KBM-7 (cell line): Measurements from ENCODE around the gene ZDHHC14.
A peak's percentile ranks its signal among the peaks of the same experiment; 100 is the strongest.

Experiments used
- DNase-seq: peaks from one replicate; pipeline ENCODE4 v3.0.0-alpha.2; 2015
- in situ Hi-C: fragments of 300-500 bp; cut with MboI; formaldehyde crosslinking; loops from 2 replicates; pipeline ENCODE4 v1.14.3; 2020; ENCODE audit warnings: low sequenced_read_pairs, low pct_unique_long_range_greater_than_20kb, mixed read lengths

Gene ZDHHC14

DNA sequence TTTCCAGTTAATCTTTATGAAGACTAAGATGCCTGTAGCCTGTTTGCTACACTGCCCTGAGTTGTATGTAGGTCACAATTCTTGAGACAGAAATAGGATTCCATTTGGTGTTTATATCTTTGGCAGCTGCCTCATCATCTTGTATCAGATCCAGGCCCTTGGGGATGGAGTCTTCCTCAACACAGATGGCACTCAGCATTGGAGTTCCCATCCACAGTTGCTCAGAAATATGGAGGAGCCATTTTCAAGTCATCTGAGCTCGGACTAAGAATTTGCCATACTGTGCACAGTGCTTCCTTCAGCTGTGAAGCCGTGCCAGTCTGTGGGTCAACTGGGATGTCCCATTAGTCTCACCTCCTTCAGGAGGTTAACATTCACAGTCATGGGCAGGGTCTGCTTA is 156.6 kb downstream of the ZDHHC14 start:
- in situ Hi-C loops, result no loop called here
- DNase-seq, result no peak

DNA sequence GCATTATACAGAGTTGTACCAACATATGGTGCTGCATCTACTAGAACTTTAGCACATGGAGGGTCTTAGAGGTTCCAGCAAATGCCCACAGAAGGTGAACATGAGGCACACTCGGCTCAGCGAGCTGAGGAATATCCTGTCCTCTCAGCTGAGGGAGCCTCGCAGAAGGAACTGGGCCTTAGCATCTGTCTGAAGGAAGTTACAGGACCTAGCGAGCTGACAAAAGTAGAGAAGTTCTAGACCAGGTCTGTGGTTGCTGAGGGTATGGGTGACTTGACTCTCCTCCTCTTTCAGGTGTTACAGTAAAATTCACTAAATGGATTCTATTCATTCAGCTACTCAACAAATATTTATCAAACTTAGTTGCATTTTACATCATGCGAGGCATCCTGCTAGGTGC is 157.2 kb downstream of the ZDHHC14 start:
- in situ Hi-C loops, result no loop called here
- no peak for DNase-seq

DNA sequence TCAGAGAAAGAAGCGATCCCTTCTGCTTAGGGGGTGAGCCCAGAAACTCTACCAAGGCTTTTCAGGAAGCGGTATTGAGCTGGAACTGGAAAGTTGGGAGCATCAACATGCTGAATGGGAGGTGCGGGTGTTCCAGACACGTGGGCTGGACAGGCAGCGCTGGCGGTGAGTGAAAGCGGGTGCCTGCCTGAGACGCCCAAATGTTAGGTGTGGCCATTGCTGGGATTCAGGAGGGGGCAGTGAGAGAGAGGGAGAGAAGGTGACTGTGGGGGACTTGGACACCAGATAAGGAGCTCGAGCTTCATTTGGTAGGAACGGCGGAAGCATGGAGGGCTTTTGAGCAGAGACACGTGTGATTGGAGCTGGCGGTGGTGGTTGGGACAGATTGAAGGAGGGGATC is 157.7 kb downstream of the ZDHHC14 start:
- in situ Hi-C loops, result no loop called here
- DNase-seq, result no peak

DNA sequence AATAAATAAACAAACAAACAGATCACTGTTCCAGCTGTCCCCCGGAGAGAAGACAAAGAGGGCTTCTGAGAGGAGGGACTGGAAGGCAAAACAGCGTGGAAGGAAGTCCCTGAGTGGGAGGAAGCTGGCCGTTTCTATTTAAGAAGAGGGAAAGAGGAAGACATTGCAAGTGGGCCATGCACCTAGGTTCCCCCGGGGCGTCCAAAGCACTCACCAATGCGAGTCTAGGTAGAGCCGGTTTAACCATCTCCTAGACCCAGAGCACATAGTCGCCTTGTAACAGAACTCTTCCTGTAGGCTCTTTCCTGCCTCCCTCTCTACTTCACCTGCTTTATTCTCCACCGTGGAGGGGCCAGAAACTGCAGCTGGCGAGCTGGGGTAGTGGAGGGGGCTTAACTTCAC is 158.4 kb downstream of the ZDHHC14 start:
- in situ Hi-C loops, result no loop called here
- DNase-seq, result no peak

DNA sequence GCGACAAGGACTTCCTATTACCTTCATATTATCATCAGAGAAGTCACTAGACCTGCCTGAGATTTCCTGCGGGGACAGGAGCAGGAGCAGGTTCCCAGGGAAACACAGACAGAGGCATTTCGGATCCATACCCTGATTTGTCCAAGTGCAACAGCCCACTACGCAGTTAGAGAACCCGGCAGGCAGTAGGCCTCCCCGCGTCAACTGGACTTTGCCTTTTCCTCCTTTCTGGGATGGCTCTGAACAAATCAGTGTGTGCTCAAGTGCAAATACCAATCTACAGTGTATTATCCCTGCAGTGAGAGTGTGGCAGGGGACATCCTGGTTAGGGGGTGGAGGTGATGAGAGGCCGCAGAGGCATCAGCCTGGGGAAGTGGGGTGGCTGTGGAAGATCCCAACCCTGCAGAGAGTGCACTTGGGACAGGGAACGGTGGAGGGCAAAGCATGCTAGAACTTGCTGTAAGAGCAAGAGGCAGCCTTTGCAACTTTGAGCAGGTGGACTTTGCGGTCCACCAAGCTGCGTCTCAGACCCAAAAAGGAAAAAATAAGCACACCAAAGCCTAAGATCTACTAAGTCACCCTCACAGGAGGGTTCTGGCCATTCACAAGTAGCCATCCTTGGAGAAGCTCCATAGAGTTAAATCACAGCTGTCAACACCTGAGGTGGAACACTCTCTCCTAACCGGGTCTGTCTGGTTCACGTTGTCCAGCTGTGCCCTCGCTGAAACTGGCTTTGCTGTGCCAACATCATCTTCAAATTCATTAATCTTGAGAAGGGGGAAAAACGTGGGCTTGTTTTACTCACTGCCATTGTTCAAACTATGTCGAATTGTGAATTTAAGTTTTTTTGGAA is 159.1 kb downstream of the ZDHHC14 start:
- DNase-seq, result no peak
- in situ Hi-C loops, result no loop called here

DNA sequence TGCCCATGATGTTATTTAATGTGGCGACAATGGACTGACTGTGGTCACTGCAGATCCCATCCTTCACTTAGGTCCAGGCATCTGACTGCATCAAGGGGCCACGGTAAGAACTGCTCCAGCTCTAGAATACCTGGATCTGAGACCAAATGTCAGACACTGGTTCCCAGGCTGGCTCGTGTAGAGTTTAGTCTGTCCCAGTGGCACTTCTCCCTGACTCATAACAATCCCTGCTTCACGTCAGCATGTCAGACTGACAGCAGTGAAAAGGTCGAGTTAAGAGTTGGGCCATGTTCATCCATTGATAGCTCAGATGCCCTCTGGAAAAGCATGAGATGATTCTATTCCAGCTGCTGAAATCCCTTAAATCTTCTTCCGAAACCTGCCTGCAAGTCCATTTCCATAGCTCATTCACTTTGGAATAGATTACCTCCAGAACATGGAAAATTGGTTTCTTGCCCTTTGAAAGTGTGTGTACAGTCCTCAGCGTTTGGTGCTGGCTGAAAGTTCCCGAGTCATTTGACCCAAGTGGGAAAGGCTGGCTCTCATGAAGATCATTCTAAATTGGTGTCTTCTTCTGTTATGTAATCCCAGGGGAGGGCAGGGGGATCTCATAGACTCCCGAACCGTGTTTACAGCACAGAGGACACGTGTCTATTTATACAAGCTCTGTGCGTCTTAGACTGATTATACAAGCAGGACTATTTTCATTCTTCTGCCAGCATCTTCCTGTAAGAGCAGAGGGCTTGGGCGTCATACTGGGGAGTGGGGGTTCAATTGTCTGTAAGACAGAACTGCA is 160.8 kb downstream of the ZDHHC14 start:
- no peak for DNase-seq
- in situ Hi-C loops, result no loop called here

DNA sequence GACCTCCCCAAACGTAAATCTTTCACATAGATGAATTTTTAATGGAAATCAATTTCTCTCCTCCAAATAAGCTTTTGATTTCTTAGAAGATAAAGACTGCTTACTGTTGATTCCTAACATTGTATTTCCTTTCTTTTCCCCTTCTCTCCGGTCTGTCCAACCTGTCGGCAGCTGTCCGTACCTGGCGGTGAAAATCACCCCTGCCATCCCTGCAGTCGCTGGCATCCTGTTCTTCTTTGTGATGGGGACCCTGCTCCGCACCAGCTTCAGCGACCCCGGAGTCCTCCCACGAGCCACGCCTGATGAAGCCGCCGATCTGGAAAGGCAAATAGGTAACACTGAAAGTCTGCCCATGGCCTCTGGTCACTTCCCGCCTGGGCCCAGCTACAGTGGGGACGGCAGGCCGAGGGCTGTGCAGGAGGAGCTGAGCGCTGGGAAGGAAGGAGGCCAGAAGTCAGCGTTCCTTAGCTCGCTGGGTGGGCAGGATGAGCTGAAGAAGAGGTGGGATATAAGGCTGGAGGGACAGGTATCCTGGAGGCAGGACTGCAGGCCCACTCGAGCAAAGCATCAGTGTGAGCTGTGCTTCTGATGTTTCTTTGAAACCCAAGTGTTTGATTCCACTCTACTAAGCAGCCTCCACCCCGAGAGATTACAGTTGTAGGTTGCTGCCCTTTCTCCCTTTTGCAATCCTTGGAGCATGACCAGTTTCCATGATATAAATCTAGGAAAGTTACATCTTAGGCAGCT is 161.6 kb downstream of the ZDHHC14 start:
- no peak for DNase-seq
- in situ Hi-C loops, result no loop called here

DNA sequence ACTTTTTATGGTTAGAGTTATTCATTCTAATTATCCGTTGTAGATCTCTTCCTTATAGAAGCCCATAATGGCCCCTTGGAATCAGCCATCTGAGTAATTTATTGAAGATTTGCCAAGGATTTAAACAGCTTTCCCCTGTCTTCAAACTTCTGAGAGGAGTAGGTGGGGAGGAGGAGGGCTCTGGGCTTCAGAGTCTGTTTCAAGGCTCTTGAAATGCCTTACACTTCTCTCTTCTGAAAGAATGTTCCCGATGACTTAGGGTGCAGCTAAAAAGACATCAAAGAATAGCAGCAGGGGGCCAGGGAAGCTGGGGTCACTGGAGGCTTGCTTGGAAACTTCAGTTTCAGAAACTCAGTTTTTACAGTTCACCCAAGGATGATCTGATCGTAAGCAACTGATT is 165.3 kb downstream of the ZDHHC14 start:
- in situ Hi-C loops, result no loop called here
- DNase-seq, result no peak

DNA sequence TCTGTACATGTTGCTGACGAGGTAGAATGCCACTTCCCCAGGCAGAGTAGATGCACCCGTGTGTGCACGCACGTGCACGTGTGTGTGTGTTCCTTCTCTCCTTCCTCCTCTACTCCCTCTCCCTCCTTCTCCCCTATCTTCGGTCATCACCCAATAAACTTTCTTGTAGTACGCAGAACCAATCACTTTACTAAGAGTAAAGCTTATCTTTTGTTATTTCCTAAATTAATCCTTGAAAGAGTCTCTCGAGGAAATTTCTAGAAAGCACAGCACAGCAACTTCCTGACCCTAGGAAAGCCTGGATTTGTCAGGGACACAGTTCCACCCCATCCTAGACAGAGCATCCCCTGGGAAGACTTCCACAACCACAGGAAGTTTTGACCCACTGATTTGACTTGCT is 166.1 kb downstream of the ZDHHC14 start:
- DNase-seq, result no peak
- in situ Hi-C loops, result no loop called here

DNA sequence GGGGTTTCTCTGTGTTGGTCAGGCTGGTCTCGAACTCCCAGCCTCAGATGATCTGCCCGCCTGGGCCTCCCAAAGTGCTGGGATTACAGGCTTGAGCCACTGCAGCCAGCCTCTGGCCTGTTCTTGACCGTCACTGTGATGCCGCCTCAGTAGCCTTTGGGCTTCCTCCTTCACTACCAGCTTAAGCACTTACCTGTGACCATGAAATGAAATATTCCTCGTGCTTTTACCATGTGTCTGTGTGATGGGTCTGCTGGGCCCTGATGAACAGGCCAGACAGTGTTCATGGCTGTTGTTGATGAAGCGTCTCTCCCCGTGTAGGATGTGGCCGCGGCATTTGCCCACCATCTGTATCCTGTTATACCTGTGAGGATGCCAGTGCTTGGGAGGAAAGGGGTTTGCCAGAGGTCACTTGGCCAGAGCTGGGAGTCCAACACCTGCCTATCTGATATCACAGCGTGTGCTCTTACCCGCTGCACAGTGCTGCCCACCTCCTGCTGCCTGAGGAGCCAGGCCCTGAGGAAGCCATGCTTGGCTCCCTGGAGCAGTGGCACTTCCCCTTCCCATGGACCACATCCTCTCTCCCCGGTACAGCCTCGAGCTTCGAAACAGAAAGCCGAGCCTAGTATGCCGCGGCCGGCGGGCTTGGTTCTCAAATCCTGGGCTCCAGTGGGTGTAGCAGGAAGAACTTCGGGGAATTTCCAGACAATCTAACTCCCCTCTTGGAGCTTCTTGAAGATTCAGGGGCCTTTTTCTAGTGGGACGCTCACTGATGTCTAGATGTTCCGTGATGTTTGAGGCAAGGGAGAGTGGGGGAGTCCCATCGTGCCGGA is 167.9 kb downstream of the ZDHHC14 start:
- in situ Hi-C loops, result no loop called here
- DNase-seq, result peak; percentile 54

DNA sequence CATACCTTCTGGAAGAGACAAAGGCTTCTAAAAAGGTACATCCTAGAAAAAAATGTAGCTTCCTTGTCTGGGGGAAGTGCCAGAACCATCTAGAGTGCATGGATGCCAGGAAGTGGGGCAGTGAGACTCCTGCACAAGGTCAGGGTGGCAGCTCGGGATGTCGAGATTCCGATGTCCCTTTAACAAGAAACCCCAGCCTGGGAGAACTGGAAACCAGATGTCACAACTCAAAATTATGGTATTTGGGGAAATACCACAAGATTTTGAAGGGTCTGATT is 168.4 kb downstream of the ZDHHC14 start:
- no peak for DNase-seq
- in situ Hi-C loops, result no loop called here

DNA sequence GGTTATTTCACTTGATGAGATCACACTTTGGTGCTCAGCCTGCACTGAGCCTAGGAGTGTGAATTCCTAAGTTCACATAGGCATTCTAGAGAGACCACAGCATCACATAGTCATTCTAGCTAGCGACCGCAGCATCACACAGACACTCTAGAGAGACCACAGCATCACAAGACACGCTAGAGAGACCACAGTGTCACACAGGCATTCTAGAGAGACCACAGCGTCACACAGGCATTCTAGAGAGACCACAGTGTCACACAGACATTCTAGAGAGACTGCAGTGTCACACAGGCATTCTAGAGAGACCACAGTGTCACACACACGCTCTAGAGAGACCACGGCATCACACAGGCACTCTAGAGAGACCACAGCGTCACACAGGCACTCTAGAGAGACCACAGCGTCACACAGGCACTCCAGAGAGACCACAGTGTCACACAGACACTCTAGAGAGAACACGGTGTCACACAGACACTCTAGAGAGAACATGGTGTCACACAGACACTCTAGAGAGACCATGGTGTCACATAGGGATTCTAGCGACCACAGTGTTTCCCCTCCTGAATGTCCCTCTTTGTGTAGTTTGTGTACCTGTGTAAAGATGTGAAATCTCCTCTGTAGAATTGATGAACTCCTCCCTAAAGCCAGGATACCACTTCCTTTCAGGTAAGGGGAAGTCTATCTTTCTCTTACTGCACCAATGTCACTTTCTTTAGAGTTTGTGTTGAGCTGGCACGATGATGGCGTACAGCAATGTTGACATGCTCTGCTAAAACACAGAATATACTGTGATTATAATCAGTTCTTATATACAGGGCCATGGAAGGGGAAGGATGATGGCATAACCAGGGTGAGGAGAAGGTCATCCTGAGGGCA is 169.4 kb downstream of the ZDHHC14 start:
- no peak for DNase-seq
- in situ Hi-C loops, result no loop called here

DNA sequence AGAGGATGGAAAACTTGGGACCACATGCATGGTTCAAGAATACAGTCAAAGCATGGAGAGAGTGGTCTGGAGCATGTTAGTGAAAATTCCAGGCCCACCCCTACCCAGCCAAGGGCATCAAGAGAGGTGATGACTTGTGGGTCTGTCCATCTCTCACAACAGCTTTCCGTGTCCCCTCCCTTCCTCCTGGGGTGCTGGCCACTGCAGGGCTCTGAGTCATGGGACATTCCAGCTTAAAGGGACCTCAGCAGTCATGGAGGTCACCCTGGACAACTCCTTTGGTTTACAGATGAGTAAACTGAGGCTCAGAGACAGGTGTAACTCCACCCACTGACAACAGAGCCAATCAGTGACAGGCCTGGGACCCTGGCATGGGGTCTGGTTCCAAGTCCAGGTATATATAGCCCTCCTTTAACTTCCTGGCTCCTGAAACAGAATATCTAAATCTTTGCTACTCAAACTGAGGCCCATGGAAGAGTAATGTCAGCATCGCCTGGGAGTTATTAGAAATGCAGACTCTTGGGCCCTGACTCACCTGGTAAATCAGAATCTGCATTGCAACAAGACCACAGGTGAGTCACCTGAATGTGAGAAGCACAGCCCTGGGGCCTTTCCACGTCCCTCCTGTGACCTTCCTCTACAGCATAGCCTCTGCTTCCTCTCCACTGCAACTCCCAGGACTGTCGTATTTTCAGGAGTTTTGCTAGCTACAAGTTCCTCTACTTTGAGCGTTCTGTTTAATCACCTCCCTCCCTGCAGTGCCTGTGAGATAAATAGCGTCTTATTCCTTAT is 170.2 kb downstream of the ZDHHC14 start:
- DNase-seq, result no peak
- in situ Hi-C loops, result no loop called here

DNA sequence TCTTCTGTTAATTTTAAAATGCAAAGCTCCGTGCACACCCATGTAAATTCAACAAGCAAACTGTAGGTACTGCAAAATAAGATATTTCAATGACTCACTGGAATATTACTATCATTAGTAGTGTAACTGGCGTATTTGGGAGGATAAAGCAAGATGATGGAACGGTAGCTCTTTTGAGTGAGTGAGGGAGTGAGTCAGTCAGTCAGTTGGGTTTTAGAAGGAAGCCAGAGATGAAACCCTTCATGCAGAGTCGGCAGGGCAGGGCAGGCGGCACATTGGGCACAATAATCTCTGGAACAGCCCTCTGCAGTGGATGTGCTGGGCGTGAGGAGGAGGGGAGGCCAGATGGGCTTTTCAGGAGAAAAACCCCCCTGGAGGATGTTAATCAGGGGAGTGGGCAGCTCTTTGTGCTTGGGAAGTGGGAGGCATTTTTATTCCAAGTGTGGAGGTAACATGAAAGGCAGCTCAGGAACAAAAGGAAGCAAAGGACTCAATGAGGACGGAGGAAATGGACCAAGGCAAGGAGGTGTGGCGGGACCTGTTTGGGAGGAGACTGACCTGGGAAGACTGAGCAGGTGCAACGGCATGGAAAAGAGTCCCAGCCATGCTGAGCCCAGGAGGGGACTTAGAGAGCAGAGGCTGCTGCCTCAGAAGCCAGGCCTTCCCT is 171.2 kb downstream of the ZDHHC14 start:
- DNase-seq, result no peak
- in situ Hi-C loops, result no loop called here

DNA sequence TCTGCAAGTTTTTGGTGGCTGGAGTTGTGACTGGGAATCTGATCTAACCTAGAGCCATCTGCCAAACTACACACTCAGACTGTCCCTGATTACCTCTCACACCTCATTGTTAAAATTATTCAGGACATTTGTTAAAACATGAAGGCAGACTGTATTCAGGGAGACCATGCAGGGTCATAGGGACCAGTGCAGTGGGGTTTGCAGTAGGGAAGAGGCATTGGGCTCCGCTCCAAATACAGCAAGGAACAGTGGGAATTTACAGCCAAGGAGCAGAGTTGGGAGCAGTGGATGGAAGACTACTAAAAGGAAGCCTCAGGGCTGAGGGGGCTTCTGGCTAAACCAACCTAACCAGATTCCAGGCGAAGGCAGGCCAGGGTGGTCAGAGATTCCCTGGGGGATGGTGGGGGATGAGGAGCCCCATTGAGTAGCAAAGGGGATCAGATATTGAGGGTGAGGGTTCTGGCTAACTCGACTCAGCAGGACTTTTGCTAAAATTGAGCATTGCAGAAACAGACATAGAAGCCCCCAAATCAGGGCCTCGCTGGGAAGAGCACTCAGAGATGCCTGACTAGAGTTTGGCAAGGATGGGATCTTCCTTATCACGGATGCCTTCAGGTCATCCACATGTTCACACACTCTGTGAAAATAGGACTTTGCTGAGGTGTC is 172.0 kb downstream of the ZDHHC14 start:
- no peak for DNase-seq
- in situ Hi-C loops, result no loop called here

DNA sequence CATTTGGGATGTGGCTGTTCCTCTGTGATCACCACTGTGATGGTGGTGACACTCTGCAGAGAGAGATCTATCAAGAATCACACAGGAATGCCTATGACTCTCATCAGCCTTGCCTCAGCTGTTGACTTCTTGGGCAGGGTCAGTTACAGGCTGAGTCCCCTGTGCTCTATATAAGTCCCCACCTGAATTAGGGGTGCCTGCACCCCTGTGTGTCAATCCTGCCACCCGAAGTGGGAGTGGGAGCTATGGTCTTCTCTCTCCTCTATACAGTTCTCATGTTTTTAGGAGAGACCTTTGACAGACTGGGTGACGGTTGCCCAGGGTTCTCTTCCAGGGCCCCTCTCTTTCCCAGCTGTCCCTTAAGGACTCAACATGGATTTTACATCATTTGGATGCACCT is 173.8 kb downstream of the ZDHHC14 start:
- no peak for DNase-seq
- in situ Hi-C loops, result no loop called here
